Nephron (organoid): ENCODE results near the gene CORO1C.

ENCODE experiments used
- H3K27ac Mint-ChIP-seq, 3 experiments: 2 replicates each; pipeline ENCODE4 v1.8.0; 2020; ENCODE audit warnings: mixed read lengths in 3 of 3, mild to moderate bottlenecking in 2 of 3, moderate library complexity in 1 of 3
- H3K27me3 Mint-ChIP-seq: 2 replicates; pipeline ENCODE4 v1.8.0; 2021; ENCODE audit warnings: low read depth, mild to moderate bottlenecking, moderate library complexity, mixed read lengths
- H3K36me3 Mint-ChIP-seq: 2 replicates; pipeline ENCODE4 v1.8.0; 2020; ENCODE audit warnings: low read depth, mixed read lengths
- H3K4me1 Mint-ChIP-seq: 2 replicates; pipeline ENCODE4 v1.8.0; 2020; ENCODE audit warnings: mixed read lengths
- H3K4me3 Mint-ChIP-seq, 3 experiments: 2 replicates each; pipeline ENCODE4 v1.8.0; 2020; ENCODE audit warnings: mild to moderate bottlenecking in 3 of 3, mixed read lengths in 3 of 3, moderate library complexity in 2 of 3
- H3K9me3 Mint-ChIP-seq: 2 replicates; pipeline ENCODE4 v1.8.0; 2020; ENCODE audit warnings: mixed read lengths
- TF ChIP-seq, protein P1 (sequence below), 3 experiments: fragments of 200-600 bp; sonication (generic); IDR thresholded peaks; one replicate each; pipeline ENCODE4 v1.5.0; 2021; ENCODE audit warnings: antibody characterized with exemption in 3 of 3; ENCODE audit not compliant: unreplicated experiment in 3 of 3

The CORO1C gene

GRCh38 chr12:108731105-108731865, at the start of gene CORO1C:
Gene CORO1C (minus strand): TSS chr12:108731518. CDS start chr12:108701318, 30,200 bp downstream.
- Mint-ChIP-seq H3K27me3 (no peaks in the 10 kb centered on the region), H3K4me1 (peaks cover 45% of the 10 kb centered on the region), H3K4me3 (peak within 1 kb of the TSS; percentile 95 to 97 (median 96)), H3K9me3 (no peaks in the 10 kb centered on the region), H3K36me3 (no peaks in the 10 kb centered on the region), H3K27ac (peak within 1 kb of the TSS; percentile 93 to 98 (median 96))
- TF ChIP-seq, protein P1, sequence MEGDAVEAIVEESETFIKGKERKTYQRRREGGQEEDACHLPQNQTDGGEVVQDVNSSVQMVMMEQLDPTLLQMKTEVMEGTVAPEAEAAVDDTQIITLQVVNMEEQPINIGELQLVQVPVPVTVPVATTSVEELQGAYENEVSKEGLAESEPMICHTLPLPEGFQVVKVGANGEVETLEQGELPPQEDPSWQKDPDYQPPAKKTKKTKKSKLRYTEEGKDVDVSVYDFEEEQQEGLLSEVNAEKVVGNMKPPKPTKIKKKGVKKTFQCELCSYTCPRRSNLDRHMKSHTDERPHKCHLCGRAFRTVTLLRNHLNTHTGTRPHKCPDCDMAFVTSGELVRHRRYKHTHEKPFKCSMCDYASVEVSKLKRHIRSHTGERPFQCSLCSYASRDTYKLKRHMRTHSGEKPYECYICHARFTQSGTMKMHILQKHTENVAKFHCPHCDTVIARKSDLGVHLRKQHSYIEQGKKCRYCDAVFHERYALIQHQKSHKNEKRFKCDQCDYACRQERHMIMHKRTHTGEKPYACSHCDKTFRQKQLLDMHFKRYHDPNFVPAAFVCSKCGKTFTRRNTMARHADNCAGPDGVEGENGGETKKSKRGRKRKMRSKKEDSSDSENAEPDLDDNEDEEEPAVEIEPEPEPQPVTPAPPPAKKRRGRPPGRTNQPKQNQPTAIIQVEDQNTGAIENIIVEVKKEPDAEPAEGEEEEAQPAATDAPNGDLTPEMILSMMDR (IDR thresholded peaks at IDR 0.05; ENCODE audit: unreplicated experiment in 3 of 3): peak; percentile 86 to 92 (median 91)

- TF ChIP-seq, protein P1 (IDR thresholded peaks at IDR 0.05; ENCODE audit: unreplicated experiment in 3 of 3): no peak
- H3K4me3 Mint-ChIP-seq: no peak overlapping the region
- H3K36me3 Mint-ChIP-seq: peaks cover 16% of the 10 kb centered on the region
- peaks cover 42% of the 10 kb centered on the region for H3K4me1 Mint-ChIP-seq
- no peaks in the 10 kb centered on the region for H3K9me3 Mint-ChIP-seq
- H3K27ac Mint-ChIP-seq: peak overlapping the region in 2 of 3 experiments; percentile 44 to 76
- H3K27me3 Mint-ChIP-seq: no peaks in the 10 kb centered on the region
Measured at GRCh38 chr12:108779998-108780688, 48.8 kb upstream of the CORO1C start.

GRCh38 chr12:108778053-108778452, 46.7 kb upstream of the CORO1C start:
- peaks cover 4% of the 10 kb centered on the region for H3K36me3 Mint-ChIP-seq
- H3K27me3 Mint-ChIP-seq: peaks cover 4% of the 10 kb centered on the region
- H3K4me3 Mint-ChIP-seq: no peak overlapping the region
- peak overlapping the region in 1 of 3 experiments; percentile 11 for H3K27ac Mint-ChIP-seq
- TF ChIP-seq, protein P1 (IDR thresholded peaks at IDR 0.05; ENCODE audit: unreplicated experiment in 3 of 3): no peak
- peaks cover 44% of the 10 kb centered on the region for H3K4me1 Mint-ChIP-seq
- H3K9me3 Mint-ChIP-seq: no peaks in the 10 kb centered on the region

GRCh38 chr12:108777156-108777555, 45.8 kb upstream of the CORO1C start:
- peaks cover 4% of the 10 kb centered on the region for H3K27me3 Mint-ChIP-seq
- H3K9me3 Mint-ChIP-seq: no peaks in the 10 kb centered on the region
- H3K4me1 Mint-ChIP-seq: peaks cover 46% of the 10 kb centered on the region
- H3K4me3 Mint-ChIP-seq: no peak overlapping the region
- TF ChIP-seq, protein P1 (IDR thresholded peaks at IDR 0.05; ENCODE audit: unreplicated experiment in 3 of 3): no peak
- H3K36me3 Mint-ChIP-seq: peaks cover 4% of the 10 kb centered on the region
- H3K27ac Mint-ChIP-seq: no peak overlapping the region

DNA sequence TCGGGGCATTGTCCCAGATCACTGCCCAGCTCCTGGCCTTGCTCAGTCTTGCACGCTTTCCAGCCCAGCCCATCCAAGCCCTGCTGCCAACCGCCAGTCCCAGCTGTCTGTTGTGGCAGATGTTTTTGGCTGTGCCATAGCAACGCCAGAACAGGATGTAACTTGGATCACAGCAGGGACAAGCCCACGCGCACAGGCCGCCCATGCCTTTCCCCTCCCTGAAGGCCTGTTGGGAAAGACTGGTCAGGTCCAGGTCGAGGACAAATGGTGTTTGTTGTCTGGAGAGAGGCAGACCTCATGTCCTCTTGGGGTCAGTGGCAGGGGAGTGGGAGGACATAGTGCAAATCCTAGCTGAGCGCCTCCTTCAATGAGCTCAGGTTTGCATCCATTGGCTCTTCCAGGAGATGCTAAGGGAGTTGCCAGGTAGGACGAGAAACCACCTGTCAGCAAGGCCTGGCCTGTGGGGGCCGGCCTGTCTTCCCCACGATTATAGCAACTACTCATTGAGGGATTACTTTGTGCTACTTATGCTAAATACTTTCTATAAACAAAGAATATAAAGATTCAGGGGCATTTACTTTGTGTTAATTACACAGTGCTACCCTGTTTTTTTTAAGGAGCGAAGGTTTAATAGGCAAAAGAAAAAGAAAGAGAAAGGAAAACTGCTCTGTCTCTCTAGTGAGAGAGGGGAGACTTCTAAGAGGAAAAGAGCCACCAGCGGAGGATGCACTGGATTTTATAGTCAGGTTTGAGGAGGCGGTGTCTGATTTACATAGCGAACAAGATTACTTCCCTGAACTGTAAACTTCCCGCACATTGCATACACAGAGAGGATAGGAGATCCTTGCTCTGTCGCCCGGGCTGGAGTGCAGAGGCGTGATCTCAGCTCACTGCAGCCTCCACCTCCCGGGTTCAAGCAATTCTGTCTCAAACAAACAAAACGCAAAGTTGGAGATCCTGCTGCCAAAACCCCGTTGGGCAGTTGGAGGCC, 42.8 kb upstream of the CORO1C start:
- TF ChIP-seq, protein P1 (IDR thresholded peaks at IDR 0.05; ENCODE audit: unreplicated experiment in 3 of 3): no peak
- Mint-ChIP-seq H3K36me3 (no peaks in the 10 kb centered on the region), H3K27ac (peak overlapping the region; percentile 23 to 74 (median 72)), H3K4me1 (peaks cover 45% of the 10 kb centered on the region), H3K4me3 (no peak overlapping the region), H3K27me3 (peaks cover 11% of the 10 kb centered on the region), H3K9me3 (no peaks in the 10 kb centered on the region)
